ENCODE data around the gene ZKSCAN3. TPM values are rescaled to one million over a fixed set of nuclear protein-coding genes. Genes with fewer than 3 reads are reported as not detected.

Gene ZKSCAN3
- total RNA-seq, 1 experiment from 2014 or later: 1.9 TPM

GRCh38 chr6:28354688-28355554 lies 5.2 kb downstream of the ZKSCAN3 start:
- Histone ChIP-seq H3K4me2 (ENCODE audit: low read length) (peak overlapping the region; percentile 92), H3K27me3 (ENCODE audit: low read length) (no peaks in the 10 kb centered on the region), H3K79me2 (ENCODE audit: low read length) (peaks cover 53% of the 10 kb centered on the region), H3K27ac (ENCODE audit: low read length) (peak overlapping the region; percentile 87), H2AFZ (ENCODE audit: low read length) (peak overlapping the region; percentile 87), H3K9me3 (ENCODE audit: low read length) (no peaks in the 10 kb centered on the region), H3K9me2 (replicated peaks; ENCODE audit: low read length) (no peaks in the 10 kb centered on the region), H3K36me3 (ENCODE audit: low read depth, low read length) (no peaks in the 10 kb centered on the region), H3K4me3 (ENCODE audit: low read length) (peak overlapping the region; percentile 84), H3F3A (ENCODE audit: low read length, unreplicated experiment) (no peaks in the 10 kb centered on the region), H4K20me1 (ENCODE audit: low read length) (no peaks in the 10 kb centered on the region), H3K9ac (ENCODE audit: low read length) (peak overlapping the region; percentile 67), H3K4me1 (ENCODE audit: insufficient read depth, low read length) (peaks cover 53% of the 10 kb centered on the region)
- DNase-seq: no peak
- CTCF ChIA-PET: interaction anchor here (0.6 to 1.5 kb wide), 3 partner anchors 28 to 533 kb away, joined by 3 to 6 read pairs (median 4); no protein-coding TSS in a partner anchor
- no peak for ATAC-seq
- POLR2A ChIA-PET (ENCODE audit: unreplicated experiment): no interaction called here
- no peak for TF ChIP-seq EZH2 (IDR thresholded peaks at IDR 0.05; ENCODE audit: low read length, unreplicated experiment)
- no peak for TF ChIP-seq CTCF (conservative IDR thresholded peaks at IDR 0.05; ENCODE audit: low read depth, low read length)
- TF ChIP-seq EZH2phosphoT487 (IDR thresholded peaks at IDR 0.05; ENCODE audit: borderline replicate concordance, low read length): no peak
- BruUV-seq (replicated peaks): no TSS peak
- intact Hi-C loops (cut with micrococcal nuclease): loop anchor here (1.0 to 10.0 kb wide), 5 partner anchors 24 to 450 kb away; partner anchors contain the start of genes PGBD1, ZKSCAN4 and ZSCAN9

- intact Hi-C loops (cut with micrococcal nuclease): loop anchor here (1.0 to 10.0 kb wide), 6 partner anchors 25 to 451 kb away; partner anchors contain the start of genes PGBD1 and ZKSCAN4
- peak overlapping the region; percentile 63 for H3K9ac ChIP-seq (ENCODE audit: low read length)
- no TSS peak for BruUV-seq (replicated peaks)
- no peaks in the 10 kb centered on the region for H3K9me3 ChIP-seq (ENCODE audit: low read length)
- peak overlapping the region; percentile 92 for H3K4me2 ChIP-seq (ENCODE audit: low read length)
- H4K20me1 ChIP-seq (ENCODE audit: low read length): no peaks in the 10 kb centered on the region
- peak; percentile 95 for DNase-seq
- H3K4me1 ChIP-seq (ENCODE audit: insufficient read depth, low read length): peaks cover 49% of the 10 kb centered on the region
- TF ChIP-seq EZH2 (IDR thresholded peaks at IDR 0.05; ENCODE audit: low read length, unreplicated experiment) (no peak), CTCF (conservative IDR thresholded peaks at IDR 0.05; ENCODE audit: low read depth, low read length) (peak; percentile 77)
- H3K9me2 ChIP-seq (replicated peaks; ENCODE audit: low read length): no peaks in the 10 kb centered on the region
- H3F3A ChIP-seq (ENCODE audit: low read length, unreplicated experiment): no peaks in the 10 kb centered on the region
- H3K79me2 ChIP-seq (ENCODE audit: low read length): peaks cover 42% of the 10 kb centered on the region
- ATAC-seq: peak; percentile 46
- H3K27ac ChIP-seq (ENCODE audit: low read length): peak overlapping the region; percentile 87
- POLR2A ChIA-PET (ENCODE audit: unreplicated experiment): interaction anchor here (0.5 to 0.7 kb wide), 4 partner anchors 77 to 252 kb away, joined by 3 to 5 read pairs (median 4); partner anchors contain the start of gene ZSCAN26
- H3K27me3 ChIP-seq (ENCODE audit: low read length): no peaks in the 10 kb centered on the region
- CTCF ChIA-PET: interaction anchor here (0.5 to 1.5 kb wide), 11 partner anchors 21 to 1189 kb away, joined by 3 to 13 read pairs (median 4); partner anchors contain the start of genes PGBD1, ZKSCAN4 and ZSCAN26
- peak overlapping the region; percentile 84 for H3K4me3 ChIP-seq (ENCODE audit: low read length)
- H3K36me3 ChIP-seq (ENCODE audit: low read depth, low read length): peaks cover 3% of the 10 kb centered on the region
- peak overlapping the region; percentile 87 for H2AFZ ChIP-seq (ENCODE audit: low read length)
Observed at GRCh38 chr6:28355743-28356665, 6.3 kb downstream of the ZKSCAN3 start.
